Fibroblast of villous mesenchyme (primary cell): ENCODE results near the gene CAMK1D. TPM values are rescaled to one million over a fixed set of nuclear protein-coding genes. Genes with fewer than 3 reads are reported as not detected.
"Not testable (repeated sequence)": the region's sequence is repeated elsewhere in the genome, so short reads cannot be mapped to it uniquely, and the experiment has no call there.

ENCODE experiments used
- DNase-seq: peaks from one replicate; pipeline ENCODE4 v3.0.0-alpha.2; 2010; ENCODE audit warnings: low read depth
- H3K4me3 ChIP-seq: 2 replicates; pipeline ENCODE4 v1.5.1; 2011; ENCODE audit warnings: low read depth, mild to moderate bottlenecking, low read length
- CTCF ChIP-seq: IDR thresholded peaks from 2 replicates; pipeline ENCODE4 v1.5.1; 2012; ENCODE audit warnings: low read depth, mild to moderate bottlenecking, low read length; ENCODE audit not compliant: insufficient read depth
- total RNA-seq: library from RNA; depleted of rRNA; stranded (reverse); fragments of >200 nt; gene quantifications from 2 replicates; pipeline ENCODE4 v1.2.3, GENCODE V29; 2012

The CAMK1D gene
- total RNA-seq, 1 donor, result 1.3 TPM

GRCh38 chr10:12490963-12491362 is 141.6 kb downstream of the CAMK1D start:
- no peak for DNase-seq
- TF ChIP-seq CTCF, result no peak
- H3K4me3 ChIP-seq, result no peak overlapping the region

- no peak for TF ChIP-seq CTCF
- H3K4me3 ChIP-seq, result no peak overlapping the region
- no peak for DNase-seq
Observed at GRCh38 chr10:12491491-12491890, 142.1 kb downstream of the CAMK1D start.

DNA sequence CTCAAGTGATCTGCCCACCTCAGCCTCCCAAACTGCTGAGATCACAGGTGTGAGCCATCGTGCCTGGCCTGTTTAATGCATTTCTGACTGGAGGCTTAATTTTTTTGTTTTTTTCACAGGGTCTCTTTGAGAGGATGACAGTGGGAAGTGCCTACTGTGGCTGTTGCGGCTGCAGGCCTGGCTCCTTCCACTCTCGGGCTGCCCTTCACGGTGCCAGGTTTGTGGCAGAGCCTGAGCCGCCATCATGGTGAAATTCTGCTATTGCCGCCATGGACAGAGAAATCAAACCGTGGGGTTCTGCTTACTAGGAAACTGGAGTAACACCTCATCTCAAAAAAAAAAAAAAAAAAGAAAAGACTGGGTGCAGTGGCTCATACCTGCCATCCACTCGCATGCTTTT is 142.7 kb downstream of the CAMK1D start:
- no peak overlapping the region for H3K4me3 ChIP-seq
- TF ChIP-seq CTCF, result no peak
- DNase-seq, result no peak

GRCh38 chr10:12497046-12497445 is 147.7 kb downstream of the CAMK1D start:
- DNase-seq, H3K4me3 ChIP-seq: not testable (repeated sequence)

- no peak for TF ChIP-seq CTCF
- no peak overlapping the region for H3K4me3 ChIP-seq
- no peak for DNase-seq
Observed at GRCh38 chr10:12499076-12499986, 150.0 kb downstream of the CAMK1D start.

- no peak overlapping the region for H3K4me3 ChIP-seq
- TF ChIP-seq CTCF, result no peak
- DNase-seq, result peak; percentile 10
Observed at GRCh38 chr10:12500381-12501303, 151.3 kb downstream of the CAMK1D start.

DNA sequence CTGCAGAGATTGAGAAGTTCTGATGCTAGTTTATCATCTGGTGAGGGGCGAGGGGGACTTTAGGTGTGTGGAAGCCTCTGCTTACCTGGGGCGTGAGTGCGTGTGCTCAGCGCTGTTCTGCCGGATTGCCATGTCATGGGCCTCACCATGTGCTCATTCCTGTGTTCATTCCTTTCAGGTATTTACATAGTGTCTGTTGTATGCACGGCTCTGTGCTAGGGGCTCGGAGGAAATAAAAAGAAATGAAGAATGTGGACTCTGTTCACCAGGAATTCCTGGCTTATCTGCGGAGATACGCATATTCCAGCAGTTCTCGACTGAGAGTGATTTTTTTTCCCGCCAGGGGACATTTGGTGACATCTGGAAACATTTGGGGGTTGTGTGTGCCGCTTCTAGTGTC is 152.0 kb downstream of the CAMK1D start:
- no peak for DNase-seq
- TF ChIP-seq CTCF, result no peak
- no peak overlapping the region for H3K4me3 ChIP-seq
